ENCODE measurements around the gene HSBP1. TPM values are rescaled to one million over a fixed set of nuclear protein-coding genes. Genes with fewer than 3 reads are reported as not detected.

The HSBP1 gene
- polyA plus RNA-seq (2013, experiment 1 of 2), result 276 TPM
- 269 TPM for polyA plus RNA-seq (2013, experiment 2 of 2)

GRCh38 chr16:83807710-83808572 lies at the start of gene HSBP1:
TSS of gene HSBP1 (plus strand) at chr16:83807978. CDS start at chr16:83808077, 99 bp downstream.
- Histone ChIP-seq H3K4me3 (ENCODE audit: low read length in 2 of 2) (peak within 1 kb of the TSS; percentile 96 to 100), H2BK120ac (ENCODE audit: low read depth, low read length) (no peak within 1 kb of the TSS), H2AFZ (ENCODE audit: low read length) (peak within 1 kb of the TSS; percentile 96), H3K9ac (ENCODE audit: low read depth, low read length, poor library complexity) (peak within 1 kb of the TSS; percentile 91), H3K4ac (ENCODE audit: low read length) (peak within 1 kb of the TSS; percentile 4), H3K18ac (ENCODE audit: low read length) (peak within 1 kb of the TSS; percentile 97), H3K36me3 (replicated peaks in 1 of 2; ENCODE audit: control insufficient read depth in 2 of 2, insufficient read depth in 2 of 2, low read length in 2 of 2) (peaks cover 3 to 41% of the 10 kb centered on the region in 2 donors), H3K27me3 (ENCODE audit: control insufficient read depth in 3 of 3, insufficient read depth in 3 of 3, low read depth in 1 of 3, low read length in 3 of 3) (no peaks in the 10 kb centered on the region), H3K14ac (ENCODE audit: low read length) (peak within 1 kb of the TSS; percentile 85), H3K27ac (replicated peaks; ENCODE audit: low read length) (peak within 1 kb of the TSS; percentile 53), H2BK15ac (ENCODE audit: low read length) (no peak within 1 kb of the TSS), H2BK5ac (ENCODE audit: low read length) (no peak within 1 kb of the TSS), H3K9me3 (replicated peaks in 1 of 2; ENCODE audit: control insufficient read depth in 2 of 2, insufficient read depth in 1 of 2, low read depth in 1 of 2, low read length in 2 of 2) (no peaks in the 10 kb centered on the region), H2AK5ac (ENCODE audit: low read depth, low read length) (peak within 1 kb of the TSS; percentile 90), H3K79me1 (ENCODE audit: low read depth, low read length) (peaks cover 3% of the 10 kb centered on the region), H3K4me1 (ENCODE audit: control insufficient read depth in 2 of 2, insufficient read depth in 1 of 2, low read depth in 1 of 2, low read length in 2 of 2) (peaks cover 4 to 13% of the 10 kb centered on the region in 2 donors), H3K23ac (ENCODE audit: low read depth, low read length, poor library complexity) (peak within 1 kb of the TSS; percentile 26), H2BK12ac (ENCODE audit: low read length) (no peak within 1 kb of the TSS), H4K8ac (ENCODE audit: low read depth, low read length) (peak within 1 kb of the TSS; percentile 44), H3K4me2 (ENCODE audit: insufficient read depth, low read length, poor library complexity, severe bottlenecking) (peak within 1 kb of the TSS; percentile 84), H4K91ac (ENCODE audit: low read depth, low read length, poor library complexity) (no peak within 1 kb of the TSS)
- DNase-seq (ENCODE audit: low spot score), result peak; percentile 86
- no CpG with 5 or more reads among the region's 76 CpGs for WGBS, 2 donors (ENCODE audit: extremely low coverage in 2 of 2, insufficient read length in 2 of 2, insufficient replicate concordance in 1 of 2)

- no peak overlapping the region for H4K91ac ChIP-seq (ENCODE audit: low read depth, low read length, poor library complexity)
- no peaks in the 10 kb centered on the region for H3K79me1 ChIP-seq (ENCODE audit: low read depth, low read length)
- no peaks in the 10 kb centered on the region for H3K4me1 ChIP-seq (ENCODE audit: control insufficient read depth in 2 of 2, insufficient read depth in 1 of 2, low read depth in 1 of 2, low read length in 2 of 2)
- DNase-seq (ENCODE audit: low spot score), result no peak
- no peak overlapping the region for H2BK120ac ChIP-seq (ENCODE audit: low read depth, low read length)
- H3K4ac ChIP-seq (ENCODE audit: low read length), result no peak overlapping the region
- no CpG with 5 or more reads among the region's 11 CpGs for WGBS, 2 donors (ENCODE audit: extremely low coverage in 2 of 2, insufficient read length in 2 of 2, insufficient replicate concordance in 1 of 2)
- H3K27ac ChIP-seq (replicated peaks; ENCODE audit: low read length), result no peak overlapping the region
- H4K8ac ChIP-seq (ENCODE audit: low read depth, low read length), result no peak overlapping the region
- no peak overlapping the region for H3K9ac ChIP-seq (ENCODE audit: low read depth, low read length, poor library complexity)
- no peak overlapping the region for H3K14ac ChIP-seq (ENCODE audit: low read length)
- peaks cover 0 to 2% of the 10 kb centered on the region in 2 donors for H3K9me3 ChIP-seq (replicated peaks in 1 of 2; ENCODE audit: control insufficient read depth in 2 of 2, insufficient read depth in 1 of 2, low read depth in 1 of 2, low read length in 2 of 2)
- no peak overlapping the region for H2BK12ac ChIP-seq (ENCODE audit: low read length)
- no peak overlapping the region for H2BK15ac ChIP-seq (ENCODE audit: low read length)
- H2AFZ ChIP-seq (ENCODE audit: low read length), result no peak overlapping the region
- H3K4me3 ChIP-seq (ENCODE audit: low read length in 2 of 2), result no peak overlapping the region
- H2AK5ac ChIP-seq (ENCODE audit: low read depth, low read length), result no peak overlapping the region
- no peak overlapping the region for H3K4me2 ChIP-seq (ENCODE audit: insufficient read depth, low read length, poor library complexity, severe bottlenecking)
- no peaks in the 10 kb centered on the region for H3K36me3 ChIP-seq (replicated peaks in 1 of 2; ENCODE audit: control insufficient read depth in 2 of 2, insufficient read depth in 2 of 2, low read length in 2 of 2)
- no peak overlapping the region for H3K23ac ChIP-seq (ENCODE audit: low read depth, low read length, poor library complexity)
- H3K18ac ChIP-seq (ENCODE audit: low read length), result no peak overlapping the region
- H3K27me3 ChIP-seq (ENCODE audit: control insufficient read depth in 3 of 3, insufficient read depth in 3 of 3, low read depth in 1 of 3, low read length in 3 of 3), result no peaks in the 10 kb centered on the region
- no peak overlapping the region for H2BK5ac ChIP-seq (ENCODE audit: low read length)
Observed at GRCh38 chr16:83762141-83762991, 45.4 kb upstream of the HSBP1 start.

- Histone ChIP-seq H2BK12ac (ENCODE audit: low read length) (no peak overlapping the region), H2AK5ac (ENCODE audit: low read depth, low read length) (no peak overlapping the region), H2BK120ac (ENCODE audit: low read depth, low read length) (no peak overlapping the region), H3K27ac (replicated peaks; ENCODE audit: low read length) (no peak overlapping the region), H3K36me3 (replicated peaks in 1 of 2; ENCODE audit: control insufficient read depth in 2 of 2, insufficient read depth in 2 of 2, low read length in 2 of 2) (no peaks in the 10 kb centered on the region), H3K9me3 (replicated peaks in 1 of 2; ENCODE audit: control insufficient read depth in 2 of 2, insufficient read depth in 1 of 2, low read depth in 1 of 2, low read length in 2 of 2) (peaks cover 0 to 2% of the 10 kb centered on the region in 2 donors), H3K23ac (ENCODE audit: low read depth, low read length, poor library complexity) (no peak overlapping the region), H2BK15ac (ENCODE audit: low read length) (no peak overlapping the region), H3K14ac (ENCODE audit: low read length) (no peak overlapping the region), H3K79me1 (ENCODE audit: low read depth, low read length) (no peaks in the 10 kb centered on the region), H3K18ac (ENCODE audit: low read length) (no peak overlapping the region), H3K27me3 (ENCODE audit: control insufficient read depth in 3 of 3, insufficient read depth in 3 of 3, low read depth in 1 of 3, low read length in 3 of 3) (no peaks in the 10 kb centered on the region), H3K4me2 (ENCODE audit: insufficient read depth, low read length, poor library complexity, severe bottlenecking) (no peak overlapping the region), H4K91ac (ENCODE audit: low read depth, low read length, poor library complexity) (no peak overlapping the region), H2AFZ (ENCODE audit: low read length) (no peak overlapping the region), H4K8ac (ENCODE audit: low read depth, low read length) (no peak overlapping the region), H3K4me3 (ENCODE audit: low read length in 2 of 2) (no peak overlapping the region), H3K9ac (ENCODE audit: low read depth, low read length, poor library complexity) (no peak overlapping the region), H2BK5ac (ENCODE audit: low read length) (no peak overlapping the region), H3K4me1 (ENCODE audit: control insufficient read depth in 2 of 2, insufficient read depth in 1 of 2, low read depth in 1 of 2, low read length in 2 of 2) (no peaks in the 10 kb centered on the region), H3K4ac (ENCODE audit: low read length) (no peak overlapping the region)
- no peak for DNase-seq (ENCODE audit: low spot score)
- no CpG with 5 or more reads among the region's 5 CpGs for WGBS, 2 donors (ENCODE audit: extremely low coverage in 2 of 2, insufficient read length in 2 of 2, insufficient replicate concordance in 1 of 2)
Observed at GRCh38 chr16:83762992-83763358, 44.8 kb upstream of the HSBP1 start.

GRCh38 chr16:83768986-83769385 lies 38.8 kb upstream of the HSBP1 start:
- no peak overlapping the region for H2BK120ac ChIP-seq (ENCODE audit: low read depth, low read length)
- H4K8ac ChIP-seq (ENCODE audit: low read depth, low read length), result no peak overlapping the region
- H3K4ac ChIP-seq (ENCODE audit: low read length), result no peak overlapping the region
- H3K18ac ChIP-seq (ENCODE audit: low read length), result no peak overlapping the region
- no peak overlapping the region for H2AFZ ChIP-seq (ENCODE audit: low read length)
- no peak overlapping the region for H2BK12ac ChIP-seq (ENCODE audit: low read length)
- no peak overlapping the region for H3K9ac ChIP-seq (ENCODE audit: low read depth, low read length, poor library complexity)
- no peak overlapping the region for H3K23ac ChIP-seq (ENCODE audit: low read depth, low read length, poor library complexity)
- no peak overlapping the region for H3K4me2 ChIP-seq (ENCODE audit: insufficient read depth, low read length, poor library complexity, severe bottlenecking)
- no peak overlapping the region for H4K91ac ChIP-seq (ENCODE audit: low read depth, low read length, poor library complexity)
- no peak overlapping the region for H2AK5ac ChIP-seq (ENCODE audit: low read depth, low read length)
- no peak overlapping the region for H2BK5ac ChIP-seq (ENCODE audit: low read length)
- H3K27ac ChIP-seq (replicated peaks; ENCODE audit: low read length), result no peak overlapping the region
- H3K27me3 ChIP-seq (ENCODE audit: control insufficient read depth in 3 of 3, insufficient read depth in 3 of 3, low read depth in 1 of 3, low read length in 3 of 3), result no peaks in the 10 kb centered on the region
- no peaks in the 10 kb centered on the region for H3K36me3 ChIP-seq (replicated peaks in 1 of 2; ENCODE audit: control insufficient read depth in 2 of 2, insufficient read depth in 2 of 2, low read length in 2 of 2)
- no peaks in the 10 kb centered on the region for H3K79me1 ChIP-seq (ENCODE audit: low read depth, low read length)
- no peaks in the 10 kb centered on the region for H3K9me3 ChIP-seq (replicated peaks in 1 of 2; ENCODE audit: control insufficient read depth in 2 of 2, insufficient read depth in 1 of 2, low read depth in 1 of 2, low read length in 2 of 2)
- H3K14ac ChIP-seq (ENCODE audit: low read length), result no peak overlapping the region
- no peak for DNase-seq (ENCODE audit: low spot score)
- H3K4me1 ChIP-seq (ENCODE audit: control insufficient read depth in 2 of 2, insufficient read depth in 1 of 2, low read depth in 1 of 2, low read length in 2 of 2), result peaks cover 2 to 9% of the 10 kb centered on the region in 2 donors
- no CpG with 5 or more reads among the region's 2 CpGs for WGBS, 2 donors (ENCODE audit: extremely low coverage in 2 of 2, insufficient read length in 2 of 2, insufficient replicate concordance in 1 of 2)
- H3K4me3 ChIP-seq (ENCODE audit: low read length in 2 of 2), result no peak overlapping the region
- H2BK15ac ChIP-seq (ENCODE audit: low read length), result no peak overlapping the region
